HepG2 (cell line): ENCODE data around the gene SV2A. TPM values are rescaled to one million over a fixed set of nuclear protein-coding genes. Genes with fewer than 3 reads are reported as not detected.
A peak's percentile ranks its signal among the peaks of the same experiment; 100 is the strongest.

Source experiments
- AGO2 ChIP-seq: fragments of 200-400 bp; formaldehyde crosslinking; optimal IDR thresholded peaks from 2 replicates; pipeline ENCODE3; 2017; ENCODE audit warnings: mild to moderate bottlenecking, low read depth, low read length, moderate library complexity
- ATRX ChIP-seq: sonication (generic); formaldehyde crosslinking; IDR thresholded peaks from 2 replicates; pipeline ENCODE4 v1.4.0; 2020; ENCODE audit warnings: missing genetic modification reagents, borderline replicate concordance
- DNMT1 ChIP-seq: sonication (generic); formaldehyde crosslinking; IDR thresholded peaks from 2 replicates; pipeline ENCODE4 v1.5.1; 2020; ENCODE audit warnings: mild to moderate bottlenecking, missing genetic modification reagents
- E2F5 ChIP-seq: sonication (generic); formaldehyde crosslinking; conservative IDR thresholded peaks from 2 replicates; pipeline ENCODE4 v1.4.0; 2020; ENCODE audit warnings: missing genetic modification reagents
- EP300 ChIP-seq, 3 experiments: sonication (generic) in 1 of 3; formaldehyde crosslinking in 1 of 3; IDR thresholded peaks; 2 replicates each; pipeline versions ENCODE4 v1.5.1 to v1.6.1; 2011 to 2020; ENCODE audit warnings: low read depth in 2 of 3, low read length in 2 of 3, borderline replicate concordance in 1 of 3, improper control_type of control experiment in 1 of 3, mild to moderate bottlenecking in 1 of 3, missing genetic modification reagents in 1 of 3, moderate library complexity in 1 of 3
- NONO ChIP-seq, 2 experiments: fragments of 450-650 bp in 1 of 2; sonication (generic) in 1 of 2; formaldehyde crosslinking in 1 of 2; IDR thresholded peaks in 1 of 2; conservative IDR thresholded peaks in 1 of 2; 2 replicates each; pipeline versions ENCODE4 v1.6.1 to v1.8.0; 2017 to 2022; ENCODE audit warnings: mild to moderate bottlenecking in 1 of 2, missing genetic modification reagents in 1 of 2, moderate library complexity in 1 of 2
- POLR2AphosphoS2 ChIP-seq: IDR thresholded peaks from 2 replicates; pipeline ENCODE4 v1.6.1; 2011; ENCODE audit warnings: low read depth, low read length, improper control_type of control experiment
- POLR2G ChIP-seq: fragments of 200-400 bp; formaldehyde crosslinking; IDR thresholded peaks from 2 replicates; pipeline ENCODE4 v1.6.1; 2018; ENCODE audit warnings: mild to moderate bottlenecking, low read depth, low read length, moderate library complexity
- RBM39 ChIP-seq: fragments of 200-400 bp; formaldehyde crosslinking; IDR thresholded peaks from one replicate; pipeline ENCODE4 v1.6.1; 2018; ENCODE audit warnings: antibody characterized with exemption, mild to moderate bottlenecking, low read depth, low read length; ENCODE audit not compliant: poor library complexity, severe bottlenecking
- SIN3A ChIP-seq: IDR thresholded peaks from 2 replicates; pipeline ENCODE4 v1.6.1; 2011; ENCODE audit warnings: low read depth, mild to moderate bottlenecking, control low read depth, low read length, borderline replicate concordance
- SMAD9 ChIP-seq: sonication (generic); formaldehyde crosslinking; IDR thresholded peaks from 2 replicates; pipeline ENCODE4 v1.5.1; 2020; ENCODE audit warnings: mild to moderate bottlenecking, missing genetic modification reagents
- ZNF816 ChIP-seq: sonication (generic); formaldehyde crosslinking; IDR thresholded peaks from 2 replicates; pipeline ENCODE4 v1.8.0; 2022; ENCODE audit warnings: missing genetic modification reagents, mild to moderate bottlenecking, borderline replicate concordance
- polyA plus RNA-seq, 8 experiments: library from polyadenylated mRNA; depleted of rRNA in 3 of 8; stranded (reverse) in 7 of 8; unstranded in 1 of 8; fragments of >200 nt; fragmentation: Illumina TruSeq in 4 of 8; extraction: Trizol in 4 of 8; gene quantifications; 2 replicates each; pipeline versions ENCODE4 v1.2.1 to v1.2.3, GENCODE V29; 2011 to 2016; ENCODE audit warnings: low read depth in 4 of 8, missing spikeins in 1 of 8, mixed read lengths in 1 of 8; ENCODE audit not compliant: insufficient read depth in 1 of 8
- total RNA-seq, 5 experiments: library from RNA; depleted of rRNA; stranded (reverse); fragments of >200 nt; fragmentation: Illumina TruSeq; extraction: Trizol; gene quantifications; 2 replicates each; pipeline ENCODE4 v1.2.3, GENCODE V29; 2016; ENCODE audit warnings: low read depth in 1 of 5
- TF ChIP-seq, protein P1 (sequence below): sonication (generic); formaldehyde crosslinking; IDR thresholded peaks from 2 replicates; pipeline ENCODE4 v1.5.0; 2020; ENCODE audit warnings: mild to moderate bottlenecking, missing genetic modification reagents
- TF ChIP-seq, protein P2 (sequence below): sonication (generic); formaldehyde crosslinking; IDR thresholded peaks from 2 replicates; pipeline ENCODE4 v1.5.1; 2020; ENCODE audit warnings: mild to moderate bottlenecking, moderate library complexity, missing genetic modification reagents
- TF ChIP-seq, protein P3 (sequence below): sonication (generic); formaldehyde crosslinking; conservative IDR thresholded peaks from 2 replicates; pipeline ENCODE4 v1.4.0; 2020; ENCODE audit warnings: mild to moderate bottlenecking, missing genetic modification reagents, moderate library complexity
- TF ChIP-seq, protein P4 (sequence below): sonication (generic); formaldehyde crosslinking; IDR thresholded peaks from 2 replicates; pipeline ENCODE4 v1.4.0; 2020; ENCODE audit warnings: missing genetic modification reagents

SV2A gene
- total and polyA plus RNA-seq, 2 of the 13 experiments (the other 11 are each of a cell fraction or from before 2014, with no cell fraction given), result 0.84 to 1.9 TPM

GRCh38 chr1:149885339-149886120 is 32.1 kb downstream of the SV2A start (continued):
- TF ChIP-seq SMAD9 (CRISPR knock-in tag) (no peak), SIN3A (no peak; the same call in 1 of the 2 replicates), POLR2AphosphoS2 (peak; percentile 70; the same call in 1 of the 2 replicates), RBM39 (peak; percentile 60), ZNF816 (CRISPR knock-in tag) (peak; percentile 80; the same call in 1 of the 2 replicates), AGO2 (peak; percentile 38), NONO (IDR thresholded peaks at IDR 0.05) (no peak), NONO (CRISPR knock-in tag; conservative IDR thresholded peaks at IDR 0.05) (peak; percentile 73), E2F5 (no peak), DNMT1 (CRISPR knock-in tag) (no peak), ATRX (CRISPR knock-in tag) (no peak), EP300 (IDR thresholded peaks at IDR 0.05; ENCODE audit: low read depth in 2 of 2, low read length in 2 of 2) (peak in 1 of 2 experiments; percentile 8; a peak in 1 of 4 replicates), EP300 (CRISPR knock-in tag; IDR thresholded peaks at IDR 0.05; ENCODE audit: borderline replicate concordance) (no peak; the same call in 1 of the 2 replicates), POLR2G (peak; percentile 86)
- TF ChIP-seq, protein P1, sequence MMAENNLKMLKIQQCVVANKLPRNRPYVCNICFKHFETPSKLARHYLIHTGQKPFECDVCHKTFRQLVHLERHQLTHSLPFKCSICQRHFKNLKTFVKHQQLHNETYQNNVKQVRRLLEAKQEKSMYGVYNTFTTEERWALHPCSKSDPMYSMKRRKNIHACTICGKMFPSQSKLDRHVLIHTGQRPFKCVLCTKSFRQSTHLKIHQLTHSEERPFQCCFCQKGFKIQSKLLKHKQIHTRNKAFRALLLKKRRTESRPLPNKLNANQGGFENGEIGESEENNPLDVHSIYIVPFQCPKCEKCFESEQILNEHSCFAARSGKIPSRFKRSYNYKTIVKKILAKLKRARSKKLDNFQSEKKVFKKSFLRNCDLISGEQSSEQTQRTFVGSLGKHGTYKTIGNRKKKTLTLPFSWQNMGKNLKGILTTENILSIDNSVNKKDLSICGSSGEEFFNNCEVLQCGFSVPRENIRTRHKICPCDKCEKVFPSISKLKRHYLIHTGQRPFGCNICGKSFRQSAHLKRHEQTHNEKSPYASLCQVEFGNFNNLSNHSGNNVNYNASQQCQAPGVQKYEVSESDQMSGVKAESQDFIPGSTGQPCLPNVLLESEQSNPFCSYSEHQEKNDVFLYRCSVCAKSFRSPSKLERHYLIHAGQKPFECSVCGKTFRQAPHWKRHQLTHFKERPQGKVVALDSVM (CRISPR knock-in tag), result 0 out of 2 replicates have a peak, but pooled peaks have one; percentile 4
- TF ChIP-seq, protein P2, sequence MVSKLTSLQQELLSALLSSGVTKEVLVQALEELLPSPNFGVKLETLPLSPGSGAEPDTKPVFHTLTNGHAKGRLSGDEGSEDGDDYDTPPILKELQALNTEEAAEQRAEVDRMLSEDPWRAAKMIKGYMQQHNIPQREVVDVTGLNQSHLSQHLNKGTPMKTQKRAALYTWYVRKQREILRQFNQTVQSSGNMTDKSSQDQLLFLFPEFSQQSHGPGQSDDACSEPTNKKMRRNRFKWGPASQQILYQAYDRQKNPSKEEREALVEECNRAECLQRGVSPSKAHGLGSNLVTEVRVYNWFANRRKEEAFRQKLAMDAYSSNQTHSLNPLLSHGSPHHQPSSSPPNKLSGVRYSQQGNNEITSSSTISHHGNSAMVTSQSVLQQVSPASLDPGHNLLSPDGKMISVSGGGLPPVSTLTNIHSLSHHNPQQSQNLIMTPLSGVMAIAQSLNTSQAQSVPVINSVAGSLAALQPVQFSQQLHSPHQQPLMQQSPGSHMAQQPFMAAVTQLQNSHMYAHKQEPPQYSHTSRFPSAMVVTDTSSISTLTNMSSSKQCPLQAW (CRISPR knock-in tag), result 0 out of 2 replicates have a peak, but pooled peaks have one; percentile 32
- TF ChIP-seq, protein P3, sequence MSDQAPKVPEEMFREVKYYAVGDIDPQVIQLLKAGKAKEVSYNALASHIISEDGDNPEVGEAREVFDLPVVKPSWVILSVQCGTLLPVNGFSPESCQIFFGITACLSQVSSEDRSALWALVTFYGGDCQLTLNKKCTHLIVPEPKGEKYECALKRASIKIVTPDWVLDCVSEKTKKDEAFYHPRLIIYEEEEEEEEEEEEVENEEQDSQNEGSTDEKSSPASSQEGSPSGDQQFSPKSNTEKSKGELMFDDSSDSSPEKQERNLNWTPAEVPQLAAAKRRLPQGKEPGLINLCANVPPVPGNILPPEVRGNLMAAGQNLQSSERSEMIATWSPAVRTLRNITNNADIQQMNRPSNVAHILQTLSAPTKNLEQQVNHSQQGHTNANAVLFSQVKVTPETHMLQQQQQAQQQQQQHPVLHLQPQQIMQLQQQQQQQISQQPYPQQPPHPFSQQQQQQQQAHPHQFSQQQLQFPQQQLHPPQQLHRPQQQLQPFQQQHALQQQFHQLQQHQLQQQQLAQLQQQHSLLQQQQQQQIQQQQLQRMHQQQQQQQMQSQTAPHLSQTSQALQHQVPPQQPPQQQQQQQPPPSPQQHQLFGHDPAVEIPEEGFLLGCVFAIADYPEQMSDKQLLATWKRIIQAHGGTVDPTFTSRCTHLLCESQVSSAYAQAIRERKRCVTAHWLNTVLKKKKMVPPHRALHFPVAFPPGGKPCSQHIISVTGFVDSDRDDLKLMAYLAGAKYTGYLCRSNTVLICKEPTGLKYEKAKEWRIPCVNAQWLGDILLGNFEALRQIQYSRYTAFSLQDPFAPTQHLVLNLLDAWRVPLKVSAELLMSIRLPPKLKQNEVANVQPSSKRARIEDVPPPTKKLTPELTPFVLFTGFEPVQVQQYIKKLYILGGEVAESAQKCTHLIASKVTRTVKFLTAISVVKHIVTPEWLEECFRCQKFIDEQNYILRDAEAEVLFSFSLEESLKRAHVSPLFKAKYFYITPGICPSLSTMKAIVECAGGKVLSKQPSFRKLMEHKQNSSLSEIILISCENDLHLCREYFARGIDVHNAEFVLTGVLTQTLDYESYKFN (CRISPR knock-in tag), result 0 out of 2 replicates have a peak, but pooled peaks have one; percentile 27
- TF ChIP-seq, protein P4, sequence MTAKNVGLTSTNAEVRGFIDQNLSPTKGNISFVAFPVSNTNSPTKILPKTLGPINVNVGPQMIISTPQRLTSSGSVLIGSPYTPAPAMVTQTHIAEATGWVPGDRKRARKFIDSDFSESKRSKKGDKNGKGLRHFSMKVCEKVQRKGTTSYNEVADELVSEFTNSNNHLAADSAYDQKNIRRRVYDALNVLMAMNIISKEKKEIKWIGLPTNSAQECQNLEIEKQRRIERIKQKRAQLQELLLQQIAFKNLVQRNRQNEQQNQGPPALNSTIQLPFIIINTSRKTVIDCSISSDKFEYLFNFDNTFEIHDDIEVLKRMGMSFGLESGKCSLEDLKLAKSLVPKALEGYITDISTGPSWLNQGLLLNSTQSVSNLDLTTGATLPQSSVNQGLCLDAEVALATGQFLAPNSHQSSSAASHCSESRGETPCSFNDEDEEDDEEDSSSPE (CRISPR knock-in tag), result peak; percentile 73; the same call in 1 of the 2 replicates
